ENCODE measurements around the gene PINK1.
A peak's percentile ranks its signal among the peaks of the same experiment; 100 is the strongest.

The PINK1 gene

GRCh38 chr1:20611652-20612051 is 21.6 kb upstream of the PINK1 start:
- no peak for DNase-seq

- DNase-seq: no peak
Measured at GRCh38 chr1:20612221-20612746, 21.0 kb upstream of the PINK1 start.

DNA sequence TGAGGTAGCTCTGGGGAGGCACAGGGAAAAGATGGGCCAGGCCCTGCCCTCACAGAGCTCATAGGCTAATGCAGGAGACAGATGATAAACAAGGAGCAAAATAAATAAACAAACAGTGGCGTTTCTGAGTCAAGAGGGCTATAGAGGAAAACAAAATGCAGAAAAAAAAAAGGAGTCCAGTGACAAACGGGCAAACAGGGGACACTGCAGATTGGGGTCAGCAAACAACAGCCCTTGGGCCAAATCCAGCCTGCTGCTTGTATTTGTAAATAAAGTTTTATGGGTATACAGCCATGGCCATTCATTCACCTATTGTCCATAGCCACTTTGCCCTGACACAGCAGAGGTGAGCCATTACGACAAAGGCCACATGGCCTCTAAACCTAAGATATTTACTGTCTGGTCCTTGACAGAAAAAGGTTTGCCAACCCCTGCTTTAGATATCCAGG is 19.1 kb upstream of the PINK1 start:
- no peak for DNase-seq

GRCh38 chr1:20615946-20616846 is 17.1 kb upstream of the PINK1 start:
- no peak for DNase-seq

- no peak for DNase-seq
Measured at GRCh38 chr1:20616847-20617487, 16.3 kb upstream of the PINK1 start.

DNA sequence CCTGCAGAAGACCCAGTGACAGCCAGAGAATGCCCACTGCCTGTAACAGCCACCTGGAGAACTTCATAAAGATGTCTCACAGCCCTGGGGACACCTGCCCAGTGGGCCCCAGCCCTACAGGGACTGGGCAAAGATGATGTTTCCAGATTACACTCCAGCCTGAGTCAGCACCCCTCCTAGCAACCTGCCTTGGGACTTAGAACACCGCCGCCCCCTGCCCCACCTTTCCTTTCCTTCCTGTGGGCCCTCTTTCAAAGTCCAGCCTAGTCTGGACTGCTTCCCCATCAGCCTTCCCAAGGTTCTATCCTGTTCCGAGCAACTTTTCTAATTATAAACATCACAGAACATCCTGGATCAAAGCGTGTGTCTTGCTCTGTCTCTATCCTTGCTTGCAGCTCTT is 14.7 kb upstream of the PINK1 start:
- DNase-seq: no peak

DNA sequence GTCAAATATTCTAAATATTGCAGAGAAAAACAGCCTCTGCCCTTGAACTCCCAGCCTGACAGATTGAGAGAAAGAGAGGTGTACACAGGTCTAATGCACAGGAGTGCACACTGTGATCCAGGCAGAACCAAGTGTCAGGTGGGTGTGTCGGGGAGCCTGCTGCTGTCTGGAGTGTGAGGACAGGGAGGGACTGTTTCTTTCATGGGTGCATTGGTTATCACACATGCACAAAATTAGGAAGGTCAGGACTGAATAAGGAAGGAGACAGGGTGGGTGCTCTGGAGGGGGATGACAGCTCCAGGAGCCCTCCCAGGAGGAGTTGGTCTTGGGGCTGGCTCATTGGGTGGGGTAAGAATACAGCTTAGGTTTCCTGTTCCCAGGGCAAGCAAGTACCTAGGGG is 13.3 kb upstream of the PINK1 start:
- no peak for DNase-seq

GRCh38 chr1:20621012-20621411 is 12.2 kb upstream of the PINK1 start:
- no peak for DNase-seq

DNA sequence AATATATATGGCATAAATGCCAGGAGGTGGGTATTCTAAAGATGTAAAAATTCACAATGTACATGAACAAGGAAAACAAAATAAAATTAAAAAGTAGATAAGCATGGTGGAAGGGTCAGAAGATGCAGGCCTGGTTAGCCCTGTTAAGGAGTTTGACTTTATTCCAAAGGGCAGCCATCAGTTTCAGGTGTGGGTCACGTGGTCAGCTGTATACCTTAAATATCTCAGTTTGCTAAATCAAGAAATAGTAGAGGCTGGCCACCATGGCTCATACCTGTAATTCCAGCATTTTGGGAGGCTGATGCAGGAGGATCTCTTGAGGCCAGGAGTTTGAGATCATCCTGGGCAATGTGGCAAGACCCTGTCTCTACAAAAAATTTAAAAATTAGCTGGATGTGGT is 8.5 kb upstream of the PINK1 start:
- DNase-seq: no peak

DNA sequence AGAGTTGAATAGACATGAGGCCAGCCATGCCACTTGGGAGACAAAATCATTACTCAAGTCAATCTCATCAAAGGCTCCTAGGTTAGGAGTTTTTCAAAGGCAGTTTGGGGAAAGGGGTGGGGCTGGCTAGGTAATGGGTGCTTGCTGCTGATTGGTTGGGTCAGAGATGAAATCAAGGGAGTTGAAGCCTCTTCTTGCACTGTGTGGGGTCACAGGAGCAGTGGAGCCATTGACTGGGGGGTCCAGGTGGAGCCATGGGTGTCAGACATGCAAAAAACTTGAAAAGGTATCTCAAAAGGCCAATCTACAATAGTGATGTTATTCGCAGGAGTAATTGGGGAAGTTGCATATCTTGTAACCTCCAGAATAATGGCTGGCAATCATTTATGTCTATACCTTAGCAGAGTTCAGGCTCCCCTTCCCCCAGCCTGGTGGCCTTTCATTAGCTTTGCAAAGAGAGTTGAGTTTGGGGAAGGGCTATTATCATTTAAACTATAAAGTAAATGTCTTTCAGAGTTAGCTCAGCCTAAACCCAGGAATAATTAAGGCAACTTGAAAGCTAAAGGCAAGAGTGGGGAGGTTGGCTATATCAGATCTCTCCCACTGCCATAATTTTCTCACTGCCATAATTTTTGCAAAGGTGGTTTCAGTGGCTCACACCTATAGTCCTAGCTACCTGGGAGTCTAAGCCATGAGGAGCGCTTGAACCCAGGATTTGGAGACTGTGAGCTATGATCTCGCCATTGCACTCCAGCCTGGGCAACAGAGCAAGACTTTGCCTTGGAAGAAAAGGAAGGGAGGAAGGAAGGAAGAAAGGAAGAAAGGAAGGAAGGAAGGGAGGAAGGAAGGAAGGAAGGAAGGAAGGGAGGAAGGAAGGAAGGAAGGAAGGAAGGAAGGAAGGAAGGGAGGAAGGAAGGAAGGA is 7.8 kb upstream of the PINK1 start:
- no peak for DNase-seq

DNA sequence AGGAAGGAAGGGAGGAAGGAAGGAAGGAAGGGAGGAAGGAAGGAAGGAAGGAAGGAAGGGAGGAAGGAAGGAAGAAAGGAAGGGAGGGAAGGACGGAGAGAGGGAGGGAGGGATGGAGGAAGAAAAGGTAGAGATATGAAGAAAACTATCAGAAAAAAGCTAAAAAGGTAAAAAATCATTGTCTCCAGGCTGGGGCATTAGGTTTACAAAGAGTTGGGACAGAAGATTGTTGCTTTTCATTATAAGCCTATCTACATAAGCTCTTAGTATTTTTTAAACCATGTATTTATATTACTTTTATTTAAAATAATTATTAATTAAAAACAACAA is 7.2 kb upstream of the PINK1 start:
- no peak for DNase-seq

DNA sequence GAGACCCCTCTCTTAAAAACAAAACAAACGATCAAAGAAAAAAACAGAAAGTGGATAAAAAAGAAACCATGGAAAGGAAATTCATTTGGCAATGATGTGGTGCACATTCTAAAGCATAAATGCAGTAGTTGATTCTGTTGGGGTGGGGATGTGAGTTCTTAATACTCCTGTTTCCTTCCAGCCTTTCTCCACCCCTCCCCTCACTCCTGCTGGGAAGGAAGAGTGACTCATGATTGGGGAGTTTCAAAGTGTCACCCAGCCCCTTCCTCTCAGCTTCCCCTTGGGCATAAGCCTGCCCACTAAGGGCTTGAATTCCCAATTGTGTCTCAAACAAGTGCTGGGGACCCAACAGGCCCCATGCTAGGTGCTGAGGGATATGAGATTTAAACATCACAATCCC is 6.7 kb upstream of the PINK1 start:
- DNase-seq: no peak

DNA sequence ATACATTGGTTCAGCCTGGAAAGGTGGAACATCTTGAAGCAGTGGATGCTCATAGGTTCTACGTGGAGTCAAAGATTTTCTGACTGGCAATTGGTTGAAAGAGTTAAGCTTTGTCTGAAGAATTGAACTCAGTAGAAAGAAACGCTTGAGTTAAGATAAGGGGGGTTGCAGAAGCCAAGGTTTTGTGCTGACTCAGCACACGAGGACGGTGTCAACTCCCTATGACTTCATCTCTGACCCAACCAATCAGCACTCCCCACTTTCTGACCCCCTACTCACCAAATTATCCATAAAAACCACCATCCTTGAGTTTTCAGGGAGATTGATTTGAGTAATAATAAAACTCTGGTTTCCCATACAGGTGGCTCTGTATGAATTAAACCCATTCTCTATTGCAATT is 2.5 kb upstream of the PINK1 start:
- DNase-seq: no peak

DNA sequence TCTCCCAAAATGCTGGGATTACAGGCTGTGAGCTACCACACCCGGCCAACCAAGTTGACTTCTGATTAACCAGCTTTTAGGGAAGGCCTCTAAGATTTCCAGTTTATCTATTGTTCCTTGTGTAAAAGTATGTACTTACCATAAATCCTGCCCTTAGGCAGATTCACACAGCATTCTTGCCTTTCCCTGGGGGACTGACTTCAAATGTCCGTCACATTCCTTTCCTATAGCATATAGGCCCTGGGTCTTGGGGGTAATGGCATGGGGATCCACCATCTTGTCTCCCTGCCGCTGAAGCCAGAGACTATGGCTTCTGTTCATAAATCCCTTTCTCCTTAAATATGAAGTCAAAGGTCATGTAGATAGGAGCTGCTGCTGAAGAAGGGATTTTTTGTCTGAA is 872 bp upstream of the PINK1 start:
- no peak for DNase-seq

DNA sequence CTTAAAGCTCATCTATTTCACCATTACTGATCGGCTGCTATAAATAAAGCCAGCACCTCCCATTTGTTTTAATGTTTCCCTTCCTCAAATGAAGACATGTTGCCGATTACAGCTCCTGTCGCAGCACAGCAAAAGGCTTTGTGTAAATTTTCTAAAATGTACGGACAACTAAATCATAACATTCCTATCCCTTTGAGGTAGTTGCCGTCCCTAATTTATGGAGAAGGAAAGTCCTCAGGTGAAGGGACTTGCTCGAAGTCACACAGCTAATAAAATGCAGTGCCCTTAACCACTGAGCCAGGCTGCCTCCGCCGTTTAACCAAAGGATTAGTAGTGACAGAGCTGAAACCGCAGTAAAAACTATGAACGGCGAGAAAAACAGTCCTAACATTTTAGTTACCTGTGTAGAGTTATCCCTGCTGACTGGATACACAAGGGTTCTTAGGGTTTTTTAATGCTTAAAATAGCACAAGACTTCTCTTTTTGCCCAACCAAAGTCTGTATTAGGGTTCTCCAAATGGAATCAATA is 871 bp downstream of the PINK1 start:
- no peak for DNase-seq

DNA sequence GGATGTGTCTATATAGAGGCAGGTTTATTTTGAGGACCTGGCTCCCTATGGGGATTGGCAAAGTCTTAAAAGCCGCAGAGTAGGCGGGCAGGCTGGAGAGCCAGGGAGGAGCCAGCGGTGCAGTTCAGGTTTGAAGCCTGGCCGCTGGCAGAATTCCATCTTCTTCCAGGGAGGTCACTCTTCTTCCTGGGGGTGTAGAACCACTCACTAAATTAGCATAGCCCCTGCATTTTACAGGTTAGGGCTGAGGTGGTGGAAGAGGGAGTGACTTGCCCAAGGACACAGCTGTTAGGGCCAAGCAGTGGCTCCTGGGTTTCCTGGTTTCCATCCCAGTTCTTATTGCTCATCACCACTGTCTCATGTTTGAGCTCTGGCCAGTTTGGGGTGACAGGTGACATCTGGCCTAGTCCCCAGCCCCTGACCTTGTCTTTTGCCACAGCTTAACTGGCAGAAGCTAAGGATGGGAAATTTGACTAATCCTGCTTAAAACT is 1.4 kb downstream of the PINK1 start:
- DNase-seq: peak; percentile 14

- no peak for DNase-seq
Measured at GRCh38 chr1:20636785-20637347, 3.6 kb downstream of the PINK1 start.

- DNase-seq: peak; percentile 24
Measured at GRCh38 chr1:20640183-20640597, 6.9 kb downstream of the PINK1 start.

DNA sequence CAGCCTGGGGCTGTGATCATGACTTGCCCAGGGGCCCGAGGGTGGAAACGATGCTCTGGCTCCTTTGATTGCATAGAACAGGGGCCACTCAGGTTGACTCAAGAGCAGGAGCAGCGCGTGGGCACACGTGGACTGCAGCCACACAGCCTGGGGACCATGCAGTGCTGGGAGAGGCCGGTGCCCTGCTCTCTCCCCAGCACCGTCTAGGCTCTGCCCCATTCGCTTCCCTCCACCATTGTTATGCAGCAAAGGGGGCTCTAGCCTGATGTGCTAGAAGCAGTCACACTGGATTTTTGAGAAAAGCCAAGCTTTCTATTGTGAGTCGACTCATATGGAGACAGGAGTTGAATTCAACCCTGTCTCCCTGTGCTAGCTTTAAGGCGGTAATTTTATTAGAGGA is 8.7 kb downstream of the PINK1 start:
- DNase-seq: no peak

DNA sequence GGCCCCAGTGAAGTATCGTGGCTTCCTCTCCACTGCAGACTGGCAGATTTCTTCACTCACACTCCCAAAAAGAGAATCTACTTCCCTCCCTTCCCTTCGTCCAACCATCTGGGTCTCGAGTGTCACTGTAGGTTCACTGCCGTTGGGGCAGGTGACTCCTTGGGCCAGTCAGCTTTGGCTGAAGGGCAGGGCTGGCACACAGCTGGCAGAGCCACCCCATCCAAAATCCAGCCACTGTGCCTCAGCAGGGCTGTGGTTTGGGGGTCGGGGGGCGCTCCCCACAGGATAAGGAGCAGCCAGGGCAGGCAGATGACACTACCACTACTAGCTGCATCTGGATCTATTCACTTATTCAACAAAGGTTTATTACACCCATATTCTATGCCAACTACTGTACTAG is 9.8 kb downstream of the PINK1 start:
- DNase-seq: no peak

GRCh38 chr1:20644416-20644815 is 11.2 kb downstream of the PINK1 start:
- DNase-seq: no peak

DNA sequence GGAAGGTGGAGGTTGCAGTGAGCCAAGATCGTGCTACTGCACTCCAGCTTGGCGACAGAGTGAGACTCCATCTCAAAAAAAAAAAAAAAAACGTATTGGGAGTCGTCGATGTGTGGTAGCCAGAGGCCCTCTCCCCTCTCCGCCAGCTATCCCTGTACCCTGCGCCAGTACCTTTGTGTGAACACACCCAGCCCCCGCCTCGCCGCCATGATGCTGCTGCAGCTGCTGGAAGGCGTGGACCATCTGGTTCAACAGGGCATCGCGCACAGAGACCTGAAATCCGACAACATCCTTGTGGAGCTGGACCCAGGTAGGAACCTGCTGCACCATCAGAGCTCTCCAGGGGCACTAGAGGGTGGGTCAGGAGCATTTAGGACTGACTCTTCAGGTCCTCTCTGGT is 12.2 kb downstream of the PINK1 start:
- no peak for DNase-seq
